Calu3 (cell line): ENCODE data around the gene NYAP2. TPM values are rescaled to one million over a fixed set of nuclear protein-coding genes. Genes with fewer than 3 reads are reported as not detected.

Experiments used
- BruUV-seq: library from RNA; stranded (reverse); fragments of 400-500 nt; replicated peaks from 2 replicates; lab custom pipeline; 2021; lab: Mats Ljungman, UMichigan
- CTCF ChIA-PET: fragments of 300-600 bp; sonication (Branson Sonifier 250); formaldehyde crosslinking; loops from one replicate; lab custom pipeline; 2022; ENCODE audit warnings: antibody characterized with exemption; lab: Charles Lee
- DNase-seq: peaks from one replicate; pipeline ENCODE4 v3.0.0; 2022
- H3K27ac Mint-ChIP-seq: one replicate; pipeline ENCODE4 v1.8.0; 2022; ENCODE audit warnings: mixed read lengths; ENCODE audit not compliant: unreplicated experiment
- H3K27me3 Mint-ChIP-seq: one replicate; pipeline ENCODE4 v1.8.0; 2022; ENCODE audit warnings: mixed read lengths; ENCODE audit not compliant: unreplicated experiment
- H3K36me3 Mint-ChIP-seq: one replicate; pipeline ENCODE4 v1.8.0; 2022; ENCODE audit warnings: mild to moderate bottlenecking, moderate library complexity, mixed read lengths; ENCODE audit not compliant: insufficient read depth, unreplicated experiment
- H3K4me1 Mint-ChIP-seq: one replicate; pipeline ENCODE4 v1.8.0; 2022; ENCODE audit warnings: mild to moderate bottlenecking, low read depth, mixed read lengths; ENCODE audit not compliant: unreplicated experiment
- H3K4me3 Mint-ChIP-seq: one replicate; pipeline ENCODE4 v1.8.0; 2022; ENCODE audit warnings: mild to moderate bottlenecking, low read depth, moderate library complexity, mixed read lengths; ENCODE audit not compliant: unreplicated experiment
- H3K9me3 Mint-ChIP-seq: one replicate; pipeline ENCODE4 v1.8.0; 2022; ENCODE audit warnings: low read depth, mixed read lengths; ENCODE audit not compliant: unreplicated experiment
- CTCF ChIP-seq: fragments of 200-600 bp; IDR thresholded peaks from one replicate; pipeline ENCODE4 v1.8.0; 2022; ENCODE audit warnings: antibody characterized with exemption; ENCODE audit not compliant: unreplicated experiment
- intact Hi-C: fragments of 100-400 bp; cut with micrococcal nuclease; formaldehyde crosslinking; loops from one replicate; pipeline ENCODE4 v1.10.0; 2022; ENCODE audit not compliant: unreplicated experiment
- total RNA-seq: library from RNA; stranded (reverse); gene quantifications from 2 replicates; pipeline ENCODE4 v1.2.3, GENCODE V29; 2022

Gene NYAP2
- total RNA-seq, 1 experiment from 2014 or later = 0.07 TPM

- intact Hi-C loops = loop anchor here (10.0 kb wide), 1 partner anchor 180 kb away; no protein-coding TSS in a partner anchor
- Mint-ChIP-seq H3K4me1 (peaks cover 60% of the 10 kb centered on the region), H3K36me3 (peaks cover 22% of the 10 kb centered on the region), H3K9me3 (peaks cover 6% of the 10 kb centered on the region), H3K27ac (no peak overlapping the region), H3K4me3 (no peak overlapping the region), H3K27me3 (no peaks in the 10 kb centered on the region)
- no peak for DNase-seq
- CTCF ChIA-PET = no interaction called here
- BruUV-seq = no TSS peak
- no peak for TF ChIP-seq CTCF
These were observed 65.0 kb downstream of the NYAP2 start for GRCh38 chr2:225464346-225465025.

GRCh38 chr2:225465827-225466226 lies 66.3 kb downstream of the NYAP2 start:
- no peak for DNase-seq
- Mint-ChIP-seq H3K4me3 (no peak overlapping the region), H3K9me3 (peaks cover 6% of the 10 kb centered on the region), H3K27ac (peak overlapping the region; percentile 96), H3K27me3 (no peaks in the 10 kb centered on the region), H3K4me1 (peaks cover 72% of the 10 kb centered on the region), H3K36me3 (peaks cover 22% of the 10 kb centered on the region)
- no peak for TF ChIP-seq CTCF
- intact Hi-C loops = loop anchor here (10.0 kb wide), 1 partner anchor 179 kb away; no protein-coding TSS in a partner anchor
- BruUV-seq = no TSS peak
- CTCF ChIA-PET = no interaction called here

DNA sequence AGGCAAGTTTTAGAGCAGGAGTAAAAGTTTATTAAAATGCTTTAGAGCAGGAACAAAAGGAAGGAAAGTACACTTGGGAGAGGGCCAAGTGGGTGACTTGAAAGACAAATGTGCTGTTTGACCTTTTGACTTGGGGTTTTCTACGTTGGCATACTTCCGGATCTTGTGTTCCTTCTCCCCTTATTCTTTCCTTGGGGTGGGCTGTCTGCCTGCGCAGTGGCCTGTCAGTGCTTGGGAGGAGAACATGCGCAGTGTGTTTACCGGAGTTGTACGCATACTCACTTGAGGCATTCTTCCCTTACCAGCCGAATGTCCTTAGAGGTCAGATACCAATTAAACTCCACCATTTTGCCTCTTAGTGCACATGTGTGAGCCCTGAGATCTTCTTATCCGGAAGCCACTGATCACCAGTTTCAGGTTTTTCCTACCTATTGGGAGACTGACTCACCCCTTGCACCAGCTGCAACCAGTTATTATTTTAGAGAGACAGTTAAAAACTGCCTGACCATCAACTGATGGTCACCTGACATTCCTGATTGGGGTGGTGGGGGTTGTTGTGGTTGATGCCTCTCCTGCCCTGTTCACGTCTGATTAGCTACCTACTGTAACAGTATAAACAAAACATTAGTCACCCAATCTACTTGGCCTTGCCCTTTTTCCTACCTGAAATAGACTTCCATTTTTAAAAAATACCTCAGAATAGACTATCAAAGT lies 67.5 kb downstream of the NYAP2 start:
- Mint-ChIP-seq H3K36me3 (peaks cover 22% of the 10 kb centered on the region), H3K4me1 (peaks cover 80% of the 10 kb centered on the region), H3K27ac (peak overlapping the region; percentile 96), H3K27me3 (no peaks in the 10 kb centered on the region), H3K9me3 (peaks cover 6% of the 10 kb centered on the region), H3K4me3 (peak overlapping the region; percentile 43)
- DNase-seq = peak; percentile 73
- intact Hi-C loops = loop anchor here (10.0 kb wide), 1 partner anchor 178 kb away; no protein-coding TSS in a partner anchor
- BruUV-seq = no TSS peak
- no peak for TF ChIP-seq CTCF
- CTCF ChIA-PET = interaction anchor here (0.6 kb wide), 1 partner anchor 1111 kb away, joined by 5 read pairs; no protein-coding TSS in a partner anchor

- Mint-ChIP-seq H3K4me3 (peak overlapping the region; percentile 43), H3K36me3 (peaks cover 22% of the 10 kb centered on the region), H3K27ac (peak overlapping the region; percentile 96), H3K27me3 (no peaks in the 10 kb centered on the region), H3K4me1 (peaks cover 74% of the 10 kb centered on the region), H3K9me3 (peaks cover 6% of the 10 kb centered on the region)
- no peak for TF ChIP-seq CTCF
- no peak for DNase-seq
- intact Hi-C loops = loop anchor here (10.0 kb wide), 1 partner anchor 177 kb away; no protein-coding TSS in a partner anchor
- BruUV-seq = no TSS peak
- CTCF ChIA-PET = no interaction called here
These were observed 68.6 kb downstream of the NYAP2 start for GRCh38 chr2:225468131-225468530.
